DOHH2 (cell line): ENCODE data around the gene TAF1A.

Source experiments
- H3F3A ChIP-seq: fragments of 200-600 bp; sonication (generic), shearing (Covaris generic); 2 replicates; pipeline ENCODE4 v1.6.0; 2016; ENCODE audit warnings: antibody characterized with exemption, mild to moderate bottlenecking; ENCODE audit not compliant: control insufficient read depth, insufficient read depth
- H3K27ac ChIP-seq: fragments of 200-600 bp; sonication (generic); 2 replicates; pipeline ENCODE4 v1.5.1; 2014; ENCODE audit warnings: low read depth, mild to moderate bottlenecking, low read length, moderate library complexity
- H3K27me3 ChIP-seq: fragments of 200-600 bp; sonication (generic); 2 replicates; pipeline ENCODE4 v1.6.1; 2014; ENCODE audit warnings: mild to moderate bottlenecking, low read length, mixed read lengths; ENCODE audit not compliant: control insufficient read depth
- H3K36me3 ChIP-seq: fragments of 200-600 bp; sonication (generic); 2 replicates; pipeline ENCODE4 v1.6.1; 2014; ENCODE audit warnings: mild to moderate bottlenecking, low read length, moderate library complexity, mixed read lengths; ENCODE audit not compliant: control insufficient read depth
- H3K4me1 ChIP-seq: fragments of 200-600 bp; sonication (generic); 2 replicates; pipeline ENCODE4 v1.6.1; 2014; ENCODE audit warnings: mild to moderate bottlenecking, low read length, mixed read lengths; ENCODE audit not compliant: control insufficient read depth
- H3K4me2 ChIP-seq: fragments of 200-600 bp; sonication (generic); 2 replicates; pipeline ENCODE4 v1.6.0; 2014; ENCODE audit warnings: mild to moderate bottlenecking, low read length, moderate library complexity
- H3K4me3 ChIP-seq: fragments of 200-600 bp; sonication (generic); 2 replicates; pipeline ENCODE4 v1.5.1; 2014; ENCODE audit warnings: mild to moderate bottlenecking, low read length, mixed read lengths
- H3K79me2 ChIP-seq: fragments of 200-600 bp; sonication (generic); 2 replicates; pipeline ENCODE4 v1.6.1; 2014; ENCODE audit warnings: mild to moderate bottlenecking, low read length, mixed read lengths; ENCODE audit not compliant: control insufficient read depth
- H3K9me2 ChIP-seq: fragments of 200-600 bp; sonication (generic); replicated peaks from 2 replicates; pipeline ENCODE4 v1.6.1; 2014; ENCODE audit warnings: mild to moderate bottlenecking, low read length, mixed read lengths; ENCODE audit not compliant: control insufficient read depth
- H3K9me3 ChIP-seq: fragments of 200-600 bp; sonication (generic); 2 replicates; pipeline ENCODE4 v1.6.1; 2014; ENCODE audit warnings: antibody characterized with exemption, low read length, mixed read lengths; ENCODE audit not compliant: control insufficient read depth, insufficient read depth
- H4K20me1 ChIP-seq: fragments of 200-600 bp; sonication (generic); 2 replicates; pipeline ENCODE4 v1.6.0; 2014; ENCODE audit warnings: low read depth, mild to moderate bottlenecking, antibody characterized with exemption, low read length, moderate library complexity; ENCODE audit not compliant: control insufficient read depth, insufficient read depth
- CTCF ChIP-seq: fragments of 200-600 bp; sonication (generic); IDR thresholded peaks from one replicate; pipeline ENCODE4 v1.5.1; 2014; ENCODE audit warnings: antibody characterized with exemption, mild to moderate bottlenecking, low read depth, low read length; ENCODE audit not compliant: poor library complexity, severe bottlenecking
- EZH2phosphoT487 ChIP-seq: fragments of 200-600 bp; sonication (generic); IDR thresholded peaks from 2 replicates; pipeline ENCODE4 v1.6.1; 2017; ENCODE audit warnings: borderline replicate concordance, mild to moderate bottlenecking, antibody characterized with exemption, low read length, moderate library complexity, mixed read lengths

The TAF1A gene

DNA sequence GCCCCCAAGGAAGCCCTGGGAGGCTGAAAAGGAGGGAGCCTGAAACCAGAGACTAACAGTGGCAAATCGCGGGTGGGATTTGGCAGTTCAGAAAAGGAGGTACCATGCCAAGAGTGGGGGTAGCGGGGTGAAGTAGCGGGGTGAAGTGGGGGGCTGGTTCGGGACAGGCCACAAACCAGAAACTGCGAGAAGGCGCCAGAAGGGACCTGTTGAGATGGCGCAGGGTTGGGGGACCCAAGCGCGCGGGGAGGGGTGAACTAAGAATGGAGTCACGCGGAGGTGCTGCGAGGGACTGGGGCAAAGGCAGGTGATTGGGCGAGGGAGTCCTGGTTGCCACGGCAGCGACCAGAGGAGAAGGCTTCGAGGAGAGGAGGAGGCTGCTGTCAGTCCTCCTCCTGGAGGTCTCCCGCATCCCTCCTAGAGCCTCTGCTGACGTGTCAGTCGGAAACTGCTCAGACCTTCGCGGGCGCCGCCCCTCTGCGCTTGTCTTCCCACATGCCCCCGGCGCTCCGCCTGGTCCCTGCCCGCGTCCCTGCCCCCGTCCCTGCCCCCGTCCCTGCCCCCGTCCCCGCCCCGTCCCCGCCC lies 27.7 kb upstream of the TAF1A start:
- H3K9me3 ChIP-seq, result no peaks in the 10 kb centered on the region
- H4K20me1 ChIP-seq, result no peaks in the 10 kb centered on the region
- H3K36me3 ChIP-seq, result no peaks in the 10 kb centered on the region
- H3K4me1 ChIP-seq, result peaks cover 19% of the 10 kb centered on the region
- no peak overlapping the region for H3K27ac ChIP-seq
- peaks cover 4% of the 10 kb centered on the region; the same call in 1 of the 2 replicates for H3F3A ChIP-seq
- peak overlapping the region; percentile 91 for H3K4me3 ChIP-seq
- H3K27me3 ChIP-seq, result peaks cover 33% of the 10 kb centered on the region
- peaks cover 11% of the 10 kb centered on the region for H3K79me2 ChIP-seq
- TF ChIP-seq EZH2phosphoT487 (no peak), CTCF (no peak)
- H3K9me2 ChIP-seq, result no peaks in the 10 kb centered on the region
- peak overlapping the region; percentile 99 for H3K4me2 ChIP-seq

DNA sequence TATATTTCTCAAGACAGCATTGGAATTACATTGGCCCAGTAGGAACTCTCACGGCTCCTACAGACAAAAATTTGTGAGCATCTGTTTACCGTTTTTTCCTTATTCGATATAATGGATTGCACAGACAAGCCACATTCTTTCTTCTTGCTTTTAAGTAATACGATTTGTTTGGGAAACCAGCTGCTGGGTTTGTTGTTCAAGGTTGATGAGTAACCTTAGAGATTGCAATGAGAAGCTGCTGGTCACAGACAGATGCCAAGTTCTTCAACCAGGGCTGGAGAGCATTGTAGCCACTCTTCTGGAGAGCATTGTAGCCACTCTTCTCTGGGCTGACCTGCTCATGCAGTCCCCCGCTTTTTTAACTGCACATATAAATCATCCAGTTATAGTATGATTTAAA lies 26.8 kb upstream of the TAF1A start:
- TF ChIP-seq CTCF (no peak), EZH2phosphoT487 (no peak)
- peak overlapping the region; percentile 99; the same call in 1 of the 2 replicates for H3K4me2 ChIP-seq
- H3K9me2 ChIP-seq, result no peaks in the 10 kb centered on the region
- no peak overlapping the region for H3K4me3 ChIP-seq
- H3K27me3 ChIP-seq, result peaks cover 35% of the 10 kb centered on the region
- no peaks in the 10 kb centered on the region for H4K20me1 ChIP-seq
- H3K4me1 ChIP-seq, result peaks cover 19% of the 10 kb centered on the region
- H3K27ac ChIP-seq, result no peak overlapping the region
- no peaks in the 10 kb centered on the region for H3K9me3 ChIP-seq
- no peaks in the 10 kb centered on the region for H3K36me3 ChIP-seq
- H3K79me2 ChIP-seq, result peaks cover 11% of the 10 kb centered on the region
- H3F3A ChIP-seq, result peaks cover 4% of the 10 kb centered on the region; the same call in 1 of the 2 replicates

GRCh38 chr1:222613627-222614026 lies 23.9 kb upstream of the TAF1A start:
- Histone ChIP-seq H3K4me2 (no peak overlapping the region), H4K20me1 (no peaks in the 10 kb centered on the region), H3K36me3 (no peaks in the 10 kb centered on the region), H3K4me1 (peaks cover 9% of the 10 kb centered on the region), H3K27me3 (peaks cover 31% of the 10 kb centered on the region), H3K9me3 (no peaks in the 10 kb centered on the region), H3K4me3 (no peak overlapping the region), H3K27ac (no peak overlapping the region), H3K79me2 (peaks cover 2% of the 10 kb centered on the region), H3F3A (peaks cover 4% of the 10 kb centered on the region; the same call in 1 of the 2 replicates), H3K9me2 (no peaks in the 10 kb centered on the region)
- no peak for TF ChIP-seq CTCF
- TF ChIP-seq EZH2phosphoT487, result no peak
